ENCODE measurements around the gene PPP1R14D. TPM values are rescaled to one million over a fixed set of nuclear protein-coding genes. Genes with fewer than 3 reads are reported as not detected.

PPP1R14D gene
- total RNA-seq, 4 donors from 2014 or later = not detected

- ATAC-seq (ENCODE audit: low FRiP score) (no peak), DNase-seq (ENCODE audit: low spot score) (no peak)
- TF ChIP-seq CTCF (IDR thresholded peaks at IDR 0.05) = no peak
Measured at GRCh38 chr15:40821195-40821594, 7.3 kb downstream of the PPP1R14D start.

- no peak for TF ChIP-seq CTCF (IDR thresholded peaks at IDR 0.05)
- DNase-seq (ENCODE audit: low spot score) (no peak), ATAC-seq (ENCODE audit: low FRiP score) (no peak)
Measured at GRCh38 chr15:40819048-40819447, 9.5 kb downstream of the PPP1R14D start.

- TF ChIP-seq CTCF (IDR thresholded peaks at IDR 0.05) = no peak
- DNase-seq (ENCODE audit: low spot score) = no peak
- ATAC-seq (ENCODE audit: low FRiP score) = no peak
Measured at GRCh38 chr15:40815042-40815698, 13.3 kb downstream of the PPP1R14D start.

- no peak for ATAC-seq (ENCODE audit: low FRiP score)
- no peak for DNase-seq (ENCODE audit: low spot score)
- TF ChIP-seq CTCF (IDR thresholded peaks at IDR 0.05) = no peak
Measured at GRCh38 chr15:40812721-40813425, 15.6 kb downstream of the PPP1R14D start.

GRCh38 chr15:40808861-40809450 lies 19.6 kb downstream of the PPP1R14D start:
- ATAC-seq (ENCODE audit: low FRiP score) = no peak
- DNase-seq (ENCODE audit: low spot score) = no peak
- TF ChIP-seq CTCF (IDR thresholded peaks at IDR 0.05) = no peak

- DNase-seq (ENCODE audit: low spot score) = no peak
- TF ChIP-seq CTCF (IDR thresholded peaks at IDR 0.05) = no peak
- ATAC-seq (ENCODE audit: low FRiP score) = no peak
Measured at GRCh38 chr15:40807888-40808461, 20.5 kb downstream of the PPP1R14D start.

All from omental fat pad (tissue), 4 donors.